Vagina (tissue), 2 donors: Measurements from ENCODE around the gene BBOX1. TPM values are rescaled to one million over a fixed set of nuclear protein-coding genes. Genes with fewer than 3 reads are reported as not detected.

Source experiments
- DNase-seq, 2 donors: peaks; one replicate each; pipeline ENCODE4 v3.0.0-alpha.2; 2017; ENCODE audit errors: extremely low spot score in 2 of 2
- H3K27ac ChIP-seq: fragments of 200-600 bp; sonication (generic); one replicate; pipeline ENCODE4 v1.5.1; 2019
- H3K27me3 ChIP-seq: fragments of 200-600 bp; sonication (generic); one replicate; pipeline ENCODE4 v1.5.1; 2019
- H3K36me3 ChIP-seq, 2 donors: fragments of 200-600 bp; sonication (generic); one replicate each; pipeline ENCODE4 v1.5.1; 2017 to 2019
- H3K4me1 ChIP-seq: fragments of 200-600 bp; sonication (generic); one replicate; pipeline ENCODE4 v1.5.1; 2019
- H3K4me3 ChIP-seq, 2 donors: fragments of 200-600 bp; sonication (generic); 1 replicate in 1 of 2; 2 replicates in 1 of 2; pipeline ENCODE4 v1.5.1; 2016 to 2019
- H3K9me3 ChIP-seq: fragments of 200-600 bp; sonication (generic); one replicate; pipeline ENCODE4 v1.5.1; 2019
- POLR2A ChIP-seq, 2 donors: fragments of 450-650 bp; IDR thresholded peaks; one replicate each; pipeline ENCODE4 v1.6.1; 2017; ENCODE audit warnings: antibody characterized with exemption in 2 of 2, mild to moderate bottlenecking in 2 of 2, moderate library complexity in 2 of 2
- POLR2AphosphoS5 ChIP-seq, 2 donors: sonication (generic); formaldehyde crosslinking; IDR thresholded peaks; one replicate each; pipeline ENCODE4 v1.9.0; 2017; ENCODE audit warnings: antibody characterized with exemption in 2 of 2, mild to moderate bottlenecking in 2 of 2, low read depth in 1 of 2; ENCODE audit not compliant: insufficient read depth in 1 of 2
- intact Hi-C: fragments of 100-400 bp; cut with DNase I; formaldehyde crosslinking; loops from one replicate; pipeline ENCODE4 v1.15.1; 2023
- total RNA-seq: library from RNA; depleted of rRNA; stranded (reverse); fragments of >200 nt; gene quantifications from one replicate; pipeline ENCODE4 v1.2.3, GENCODE V29; 2016
- TF ChIP-seq, protein P1 (sequence below), 3 experiments: fragments of 450-650 bp in 2 of 3; fragments of 200-600 bp in 1 of 3; sonication (generic) in 1 of 3; IDR thresholded peaks; one replicate each; pipeline ENCODE4 v1.5.1; 2017 to 2019; ENCODE audit warnings: antibody characterized with exemption in 3 of 3, mild to moderate bottlenecking in 2 of 3, moderate library complexity in 2 of 3

BBOX1 gene
- total RNA-seq, 1 donor from 2014 or later = 53.0 TPM

DNA sequence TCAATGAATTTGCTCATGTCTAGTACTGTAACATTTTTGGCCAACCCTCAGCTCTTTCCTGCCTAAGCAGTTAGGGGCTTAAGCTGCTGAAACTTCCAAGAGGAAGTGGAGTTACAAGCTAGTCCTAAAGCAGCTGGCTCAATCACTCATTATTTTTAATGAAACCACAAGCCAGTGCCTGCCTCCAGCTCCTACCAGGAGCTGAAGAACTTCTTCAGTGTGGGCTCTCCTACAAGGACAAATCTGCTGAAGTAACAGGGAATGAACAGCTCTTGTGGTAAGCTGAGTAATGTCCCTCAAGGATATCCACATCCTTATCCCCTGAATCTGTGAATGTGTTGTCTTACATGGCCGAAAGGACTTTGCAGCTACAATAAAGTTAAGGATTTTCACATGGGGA is 112.5 kb downstream of the BBOX1 start:
- H3K4me3 ChIP-seq = no peak overlapping the region
- H3K27me3 ChIP-seq = no peaks in the 10 kb centered on the region
- H3K9me3 ChIP-seq = no peaks in the 10 kb centered on the region
- H3K27ac ChIP-seq = no peak overlapping the region
- intact Hi-C loops = no loop called here
- H3K4me1 ChIP-seq = no peaks in the 10 kb centered on the region
- H3K36me3 ChIP-seq = no peaks in the 10 kb centered on the region
- DNase-seq = no peak
- TF ChIP-seq POLR2A (IDR thresholded peaks at IDR 0.05) (no peak), POLR2AphosphoS5 (IDR thresholded peaks at IDR 0.05; ENCODE audit: insufficient read depth in 1 of 2, low read depth in 1 of 2) (no peak)
- TF ChIP-seq, protein P1, sequence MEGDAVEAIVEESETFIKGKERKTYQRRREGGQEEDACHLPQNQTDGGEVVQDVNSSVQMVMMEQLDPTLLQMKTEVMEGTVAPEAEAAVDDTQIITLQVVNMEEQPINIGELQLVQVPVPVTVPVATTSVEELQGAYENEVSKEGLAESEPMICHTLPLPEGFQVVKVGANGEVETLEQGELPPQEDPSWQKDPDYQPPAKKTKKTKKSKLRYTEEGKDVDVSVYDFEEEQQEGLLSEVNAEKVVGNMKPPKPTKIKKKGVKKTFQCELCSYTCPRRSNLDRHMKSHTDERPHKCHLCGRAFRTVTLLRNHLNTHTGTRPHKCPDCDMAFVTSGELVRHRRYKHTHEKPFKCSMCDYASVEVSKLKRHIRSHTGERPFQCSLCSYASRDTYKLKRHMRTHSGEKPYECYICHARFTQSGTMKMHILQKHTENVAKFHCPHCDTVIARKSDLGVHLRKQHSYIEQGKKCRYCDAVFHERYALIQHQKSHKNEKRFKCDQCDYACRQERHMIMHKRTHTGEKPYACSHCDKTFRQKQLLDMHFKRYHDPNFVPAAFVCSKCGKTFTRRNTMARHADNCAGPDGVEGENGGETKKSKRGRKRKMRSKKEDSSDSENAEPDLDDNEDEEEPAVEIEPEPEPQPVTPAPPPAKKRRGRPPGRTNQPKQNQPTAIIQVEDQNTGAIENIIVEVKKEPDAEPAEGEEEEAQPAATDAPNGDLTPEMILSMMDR (IDR thresholded peaks at IDR 0.05) = no peak

DNA sequence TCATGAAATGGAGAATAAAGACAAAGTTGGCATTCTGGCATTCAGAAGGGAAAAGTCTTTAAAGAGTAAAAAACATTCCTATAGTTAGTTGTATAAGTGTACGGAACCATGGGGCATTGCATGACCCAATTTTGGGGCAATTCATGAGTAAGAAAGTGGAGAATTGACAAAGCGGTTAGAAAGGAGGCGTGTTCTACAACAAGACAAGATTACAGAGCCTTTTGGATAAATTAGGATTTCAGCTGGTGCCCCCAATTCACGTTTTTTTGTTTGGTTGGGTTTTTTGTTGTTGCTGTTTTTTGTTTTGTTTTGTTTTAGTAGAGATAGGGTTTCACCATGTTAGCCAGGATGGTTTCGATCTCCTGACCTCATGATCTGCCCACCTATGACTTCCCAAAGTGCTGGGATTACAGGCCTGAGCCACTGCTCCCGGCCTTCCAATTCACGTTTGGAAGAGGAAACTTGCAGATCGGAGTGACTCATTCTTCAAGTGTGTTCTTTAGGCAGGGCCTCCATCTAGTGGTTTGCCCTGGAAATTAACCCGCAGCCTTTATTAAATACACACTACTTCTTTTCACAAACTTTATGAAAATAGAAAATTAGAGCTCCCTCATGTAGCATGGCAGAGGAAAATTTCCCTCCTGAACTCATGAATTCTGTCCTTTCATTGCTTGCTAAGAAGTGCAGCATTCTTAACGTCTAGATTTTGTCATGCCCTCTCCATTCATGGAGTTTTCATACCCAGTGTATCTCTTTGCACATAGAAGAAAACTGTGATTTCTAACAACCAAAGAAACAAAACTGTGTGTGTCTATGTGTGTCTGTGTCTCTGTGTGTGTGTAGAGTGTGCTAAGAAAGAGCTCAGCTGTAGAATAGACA is 118.1 kb downstream of the BBOX1 start:
- Histone ChIP-seq H3K4me1 (no peaks in the 10 kb centered on the region), H3K36me3 (no peaks in the 10 kb centered on the region), H3K27me3 (no peaks in the 10 kb centered on the region), H3K27ac (no peak overlapping the region), H3K9me3 (no peaks in the 10 kb centered on the region), H3K4me3 (no peak overlapping the region)
- DNase-seq = no peak
- TF ChIP-seq POLR2A (IDR thresholded peaks at IDR 0.05) = no peak
- no peak for TF ChIP-seq POLR2AphosphoS5 (IDR thresholded peaks at IDR 0.05; ENCODE audit: insufficient read depth in 1 of 2, low read depth in 1 of 2)
- TF ChIP-seq, protein P1 (IDR thresholded peaks at IDR 0.05) = peak; percentile 58 to 82 (median 71)
- intact Hi-C loops = loop anchor here (2.0 kb wide), 1 partner anchor 404 kb away; no protein-coding TSS in a partner anchor

DNA sequence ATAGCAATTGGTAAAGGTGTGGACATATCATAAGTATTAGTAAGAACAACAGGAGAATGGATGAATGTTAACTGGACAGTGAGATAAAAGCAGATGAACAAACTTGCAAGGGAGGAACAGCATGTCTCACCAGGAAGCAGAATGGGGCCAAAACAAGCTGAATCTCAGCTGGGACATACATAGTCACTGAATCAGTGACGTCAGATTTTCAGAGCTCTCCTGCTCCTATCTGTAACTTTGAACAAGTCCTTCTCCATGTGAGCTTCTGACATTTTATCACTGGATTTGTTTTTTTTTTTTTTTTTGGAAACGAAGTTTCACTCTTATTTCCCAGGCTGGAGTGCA is 118.7 kb downstream of the BBOX1 start:
- Histone ChIP-seq H3K4me1 (no peaks in the 10 kb centered on the region), H3K27ac (no peak overlapping the region), H3K9me3 (no peaks in the 10 kb centered on the region), H3K4me3 (no peak overlapping the region), H3K36me3 (no peaks in the 10 kb centered on the region), H3K27me3 (no peaks in the 10 kb centered on the region)
- intact Hi-C loops = loop anchor here (2.0 kb wide), 1 partner anchor 405 kb away; no protein-coding TSS in a partner anchor
- no peak for TF ChIP-seq POLR2A (IDR thresholded peaks at IDR 0.05)
- TF ChIP-seq POLR2AphosphoS5 (IDR thresholded peaks at IDR 0.05; ENCODE audit: insufficient read depth in 1 of 2, low read depth in 1 of 2) = no peak
- TF ChIP-seq, protein P1 (IDR thresholded peaks at IDR 0.05) = no peak
- no peak for DNase-seq

DNA sequence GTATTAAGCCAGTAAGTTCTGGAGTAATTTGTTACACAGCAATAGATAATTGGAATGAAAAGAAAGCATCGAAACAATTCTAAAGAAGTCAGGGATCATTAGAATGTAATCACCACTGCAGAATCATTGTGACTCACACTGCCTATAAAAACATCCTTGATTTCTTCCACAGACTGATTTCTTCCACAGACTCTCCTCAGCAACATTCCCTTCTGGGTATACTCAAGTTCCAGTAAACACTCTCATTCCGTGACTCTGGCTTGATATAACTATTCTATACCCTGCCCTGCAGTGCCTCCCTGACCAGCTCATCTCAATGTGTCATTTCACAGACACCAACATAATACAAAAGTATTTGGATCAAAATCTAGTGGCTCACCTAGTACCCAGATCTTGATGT is 120.5 kb downstream of the BBOX1 start:
- no peak for DNase-seq
- Histone ChIP-seq H3K27ac (no peak overlapping the region), H3K9me3 (no peaks in the 10 kb centered on the region), H3K4me3 (no peak overlapping the region), H3K27me3 (no peaks in the 10 kb centered on the region), H3K36me3 (no peaks in the 10 kb centered on the region), H3K4me1 (no peaks in the 10 kb centered on the region)
- no peak for TF ChIP-seq POLR2A (IDR thresholded peaks at IDR 0.05)
- TF ChIP-seq POLR2AphosphoS5 (IDR thresholded peaks at IDR 0.05; ENCODE audit: insufficient read depth in 1 of 2, low read depth in 1 of 2) = no peak
- TF ChIP-seq, protein P1 (IDR thresholded peaks at IDR 0.05) = no peak
- intact Hi-C loops = no loop called here

DNA sequence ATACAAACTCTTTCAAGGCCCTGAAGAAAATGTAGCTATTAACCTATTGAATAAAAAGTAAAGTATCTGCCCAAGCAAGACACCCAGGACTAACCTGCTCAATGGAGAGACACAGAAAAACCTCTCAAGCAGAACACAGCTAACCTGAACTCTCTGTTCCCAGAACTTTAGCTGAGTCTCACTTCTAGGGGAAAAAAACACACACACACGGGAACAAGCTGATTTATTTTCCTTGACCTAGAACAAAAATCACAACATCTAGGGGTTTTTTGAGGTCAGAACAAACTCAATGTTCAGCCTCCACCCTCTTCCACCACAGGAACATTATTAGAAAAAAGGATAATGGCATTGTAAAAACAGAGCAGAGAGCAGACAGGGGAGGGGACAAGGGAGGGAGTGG is 121.6 kb downstream of the BBOX1 start:
- intact Hi-C loops = no loop called here
- TF ChIP-seq POLR2A (IDR thresholded peaks at IDR 0.05) (no peak), POLR2AphosphoS5 (IDR thresholded peaks at IDR 0.05; ENCODE audit: insufficient read depth in 1 of 2, low read depth in 1 of 2) (no peak)
- TF ChIP-seq, protein P1 (IDR thresholded peaks at IDR 0.05) = no peak
- H3K36me3 ChIP-seq = no peaks in the 10 kb centered on the region
- H3K27me3 ChIP-seq = no peaks in the 10 kb centered on the region
- no peaks in the 10 kb centered on the region for H3K4me1 ChIP-seq
- no peaks in the 10 kb centered on the region for H3K9me3 ChIP-seq
- H3K27ac ChIP-seq = no peak overlapping the region
- DNase-seq = no peak
- no peak overlapping the region for H3K4me3 ChIP-seq
